ENCODE results near the gene CDX1.

CDX1 gene

GRCh38 chr5:150163547-150164059 lies 3.0 kb upstream of the CDX1 start:
- DNase-seq: no peak

GRCh38 chr5:150164211-150164980 lies 2.2 kb upstream of the CDX1 start:
- no peak for DNase-seq

GRCh38 chr5:150166037-150166649 lies 435 bp upstream of the CDX1 start:
- no peak for DNase-seq

GRCh38 chr5:150167512-150167850 lies 903 bp downstream of the CDX1 start:
- no peak for DNase-seq

- DNase-seq: no peak
Observed at GRCh38 chr5:150167908-150168307, 1.3 kb downstream of the CDX1 start.

GRCh38 chr5:150168864-150169263 lies 2.3 kb downstream of the CDX1 start:
- DNase-seq: no peak

- no peak for DNase-seq
Observed at GRCh38 chr5:150172145-150172544, 5.6 kb downstream of the CDX1 start.

GRCh38 chr5:150172556-150172955 lies 6.0 kb downstream of the CDX1 start:
- no peak for DNase-seq

- no peak for DNase-seq
Observed at GRCh38 chr5:150173161-150173560, 6.6 kb downstream of the CDX1 start.

GRCh38 chr5:150174285-150174684 lies 7.7 kb downstream of the CDX1 start:
- DNase-seq: no peak

GRCh38 chr5:150175076-150175475 lies 8.5 kb downstream of the CDX1 start:
- DNase-seq: no peak

GRCh38 chr5:150175536-150175935 lies 9.0 kb downstream of the CDX1 start:
- no peak for DNase-seq

GRCh38 chr5:150176745-150177477 lies 10.3 kb downstream of the CDX1 start:
- no peak for DNase-seq

- no peak for DNase-seq
Observed at GRCh38 chr5:150177721-150178120, 11.1 kb downstream of the CDX1 start.

GRCh38 chr5:150178262-150178661 lies 11.7 kb downstream of the CDX1 start:
- no peak for DNase-seq

- no peak for DNase-seq
Observed at GRCh38 chr5:150179019-150179620, 12.5 kb downstream of the CDX1 start.

GRCh38 chr5:150180241-150181026 lies 13.9 kb downstream of the CDX1 start:
- no peak for DNase-seq

- no peak for DNase-seq
Observed at GRCh38 chr5:150181027-150181426, 14.4 kb downstream of the CDX1 start.

GRCh38 chr5:150181766-150182545 lies 15.4 kb downstream of the CDX1 start:
- DNase-seq: no peak

- no peak for DNase-seq
Observed at GRCh38 chr5:150182774-150183173, 16.2 kb downstream of the CDX1 start.

GRCh38 chr5:150183436-150183835 lies 16.9 kb downstream of the CDX1 start:
- no peak for DNase-seq

GRCh38 chr5:150184006-150184405 lies 17.4 kb downstream of the CDX1 start:
- DNase-seq: no peak
